ENCODE data around the gene PLPP1.
A peak's percentile ranks its signal among the peaks of the same experiment; 100 is the strongest.

The PLPP1 gene

GRCh38 chr5:55409775-55410174, 125.0 kb downstream of the PLPP1 start:
- no peak for DNase-seq (ENCODE audit: low read depth, low spot score)

- DNase-seq (ENCODE audit: low read depth, low spot score): no peak
Observed at GRCh38 chr5:55407984-55408383, 126.8 kb downstream of the PLPP1 start.

- peak; percentile 57 for DNase-seq (ENCODE audit: low read depth, low spot score)
Observed at GRCh38 chr5:55407059-55407684, 127.6 kb downstream of the PLPP1 start.

DNA sequence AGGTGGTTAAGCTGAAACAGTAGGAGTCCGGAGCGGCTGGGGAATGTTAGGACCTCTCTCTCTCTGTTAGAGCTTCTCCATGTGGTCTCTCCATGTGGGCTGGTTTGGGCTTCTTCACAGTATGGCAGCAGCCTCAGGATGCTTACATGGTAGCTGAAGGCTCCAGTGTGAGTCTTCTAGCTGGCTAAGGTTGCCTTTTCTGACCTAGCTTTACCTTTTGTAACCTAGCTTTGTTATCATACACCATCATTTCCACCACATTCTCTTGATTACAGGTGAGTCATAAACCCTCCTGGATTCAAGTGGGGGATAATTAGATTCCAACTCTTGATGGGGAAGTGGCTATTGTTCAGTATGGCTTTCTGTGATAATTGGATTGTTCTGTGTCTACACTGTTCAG, 128.5 kb downstream of the PLPP1 start:
- no peak for DNase-seq (ENCODE audit: low read depth, low spot score)

DNA sequence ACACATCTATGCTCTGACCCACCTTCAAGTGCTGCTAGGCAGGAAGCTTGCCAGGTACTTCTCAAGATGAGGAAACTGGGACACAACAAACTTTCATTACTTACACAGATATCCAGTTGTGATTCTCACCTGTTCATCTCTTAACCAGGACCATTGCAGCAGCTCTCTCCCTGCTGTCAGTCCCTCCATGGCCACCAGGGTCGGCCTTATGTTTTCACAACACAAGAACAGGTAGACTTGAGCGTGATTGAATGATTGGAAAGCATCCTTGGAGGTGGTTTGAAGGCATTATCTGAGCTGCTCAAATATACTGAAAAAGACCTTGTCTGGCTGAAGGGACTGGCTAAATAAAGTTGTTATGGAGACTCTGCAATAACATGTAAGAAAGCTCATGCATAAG, 132.6 kb downstream of the PLPP1 start:
- DNase-seq (ENCODE audit: low read depth, low spot score): no peak

DNA sequence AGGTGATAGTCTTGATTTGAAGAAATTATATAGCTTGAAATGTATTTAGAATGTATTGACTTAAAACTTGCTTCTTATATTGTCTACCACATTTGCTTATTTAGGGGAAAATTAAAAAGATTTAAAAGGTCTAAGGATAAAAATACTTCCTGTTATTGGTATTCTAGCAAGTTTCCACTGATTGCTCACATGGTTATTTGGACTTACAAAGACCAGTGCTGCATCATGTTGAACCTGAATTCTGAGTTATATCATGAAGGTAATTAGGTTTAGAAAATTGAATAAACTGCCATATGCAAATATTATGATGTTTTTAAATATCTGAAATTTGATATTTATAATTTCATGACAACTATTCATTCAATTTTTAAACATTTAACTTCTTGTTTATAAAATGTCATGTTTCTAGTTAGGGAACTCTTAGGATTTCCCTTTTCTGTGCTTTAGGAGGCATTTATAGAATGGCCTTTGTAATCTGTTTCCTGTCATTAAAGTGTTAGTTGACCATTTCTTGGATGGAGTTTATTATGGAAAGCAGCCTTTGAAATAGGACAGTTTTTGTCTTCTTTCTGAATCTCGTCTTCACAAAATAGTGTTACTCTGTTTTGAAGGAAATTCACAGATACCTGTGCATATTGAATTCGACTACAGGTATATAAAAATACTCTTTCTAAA, 141.1 kb downstream of the PLPP1 start:
- no peak for DNase-seq (ENCODE audit: low read depth, low spot score)

GRCh38 chr5:55392669-55393068, 142.1 kb downstream of the PLPP1 start:
- DNase-seq (ENCODE audit: low read depth, low spot score): no peak

DNA sequence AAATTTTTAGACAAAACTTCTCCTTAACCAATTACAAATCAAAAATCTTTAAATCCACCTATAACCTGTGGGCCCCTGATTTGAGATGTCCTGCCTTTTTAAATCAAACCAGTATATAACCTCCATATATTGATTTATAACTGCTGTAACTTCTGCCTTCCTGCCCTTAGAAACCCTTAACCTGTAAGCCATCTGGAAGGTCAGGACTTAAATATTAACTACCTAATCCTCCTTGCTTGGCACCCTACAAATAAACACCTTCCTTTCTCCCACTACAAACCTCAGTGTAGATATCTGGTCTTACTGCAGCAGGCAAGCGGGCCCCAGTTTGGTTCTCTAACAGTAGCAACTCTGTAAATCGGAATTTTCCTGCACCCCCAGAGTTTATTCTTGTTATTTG, 143.1 kb downstream of the PLPP1 start:
- no peak for DNase-seq (ENCODE audit: low read depth, low spot score)

GRCh38 chr5:55387865-55388264, 146.9 kb downstream of the PLPP1 start:
- DNase-seq (ENCODE audit: low read depth, low spot score): no peak

DNA sequence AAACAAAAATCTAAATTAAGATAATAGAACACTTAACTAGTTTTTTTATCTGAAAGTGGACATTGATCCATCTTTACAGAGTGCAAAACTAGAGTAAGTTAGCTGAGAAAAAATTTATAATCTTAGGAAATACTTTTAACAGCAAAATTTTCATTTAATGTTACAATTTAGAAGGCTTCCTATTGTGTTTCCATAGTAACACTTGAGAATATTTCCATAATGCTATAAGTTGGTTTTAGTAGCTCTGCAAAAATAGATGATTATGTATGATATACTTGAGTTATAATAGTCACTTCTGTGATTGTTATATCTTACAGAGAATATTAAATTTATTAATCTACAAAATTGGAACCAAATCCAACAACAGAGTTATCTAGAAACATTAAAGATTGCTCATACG, 148.4 kb downstream of the PLPP1 start:
- DNase-seq (ENCODE audit: low read depth, low spot score): no peak

DNA sequence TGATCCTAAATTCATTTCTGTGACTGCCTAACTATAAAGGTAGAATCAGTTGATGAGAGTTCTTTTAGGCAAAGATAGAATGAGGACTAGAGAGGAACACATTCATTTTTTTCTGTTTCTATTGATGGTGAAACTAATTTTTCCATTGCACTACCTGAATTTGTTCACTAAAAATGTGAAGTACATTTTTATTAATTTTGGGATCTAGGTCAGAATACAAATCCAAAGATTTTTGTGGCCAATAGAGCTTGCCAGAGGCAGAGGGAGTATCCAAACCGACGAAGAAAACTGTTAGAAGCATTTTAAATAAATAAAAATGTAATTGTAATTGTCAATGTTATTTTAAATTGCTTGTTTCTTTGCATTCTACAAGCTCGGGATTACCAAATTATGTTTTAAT, 148.9 kb downstream of the PLPP1 start:
- no peak for DNase-seq (ENCODE audit: low read depth, low spot score)

DNA sequence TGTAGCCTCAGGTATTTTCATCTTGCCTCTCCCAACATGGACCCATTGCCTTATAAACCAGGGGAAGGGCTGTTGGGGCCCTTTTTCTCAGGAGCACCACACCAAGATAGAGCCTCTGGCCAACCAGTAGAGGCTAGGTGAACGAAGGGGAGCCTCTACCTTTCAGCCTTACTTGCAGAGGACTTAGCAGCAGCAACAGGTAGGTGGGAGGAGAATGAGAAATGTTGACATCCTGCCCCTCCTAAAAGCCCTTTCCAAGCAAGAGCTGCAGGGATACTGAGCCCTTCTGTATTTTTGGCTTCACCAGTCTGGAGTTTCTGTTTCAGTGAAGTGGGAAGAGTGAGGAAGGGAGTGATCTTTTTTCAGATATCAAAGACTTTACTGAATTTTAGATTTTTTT, 149.5 kb downstream of the PLPP1 start:
- no peak for DNase-seq (ENCODE audit: low read depth, low spot score)

GRCh38 chr5:55384072-55384471, 150.7 kb downstream of the PLPP1 start:
- DNase-seq (ENCODE audit: low read depth, low spot score): no peak

DNA sequence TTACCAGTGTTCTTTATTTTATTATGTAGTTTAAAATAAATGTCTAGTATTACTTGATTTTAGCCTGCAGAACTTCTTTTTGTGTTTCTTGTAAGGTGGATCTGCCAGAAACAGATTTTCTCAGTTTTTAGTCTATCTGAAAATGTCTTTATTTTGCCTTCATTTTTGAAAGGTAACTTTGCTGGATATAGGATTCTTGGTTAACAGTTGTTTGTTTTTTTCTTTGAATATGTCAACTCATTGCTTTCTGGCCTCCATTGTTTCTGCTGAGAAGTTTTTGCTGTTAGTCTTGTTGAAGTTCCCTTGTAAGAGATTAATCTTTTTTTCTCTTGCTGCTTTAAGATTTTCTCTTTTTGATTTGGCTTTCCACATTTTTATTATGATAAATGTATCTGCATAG, 151.5 kb downstream of the PLPP1 start:
- DNase-seq (ENCODE audit: low read depth, low spot score): no peak

DNA sequence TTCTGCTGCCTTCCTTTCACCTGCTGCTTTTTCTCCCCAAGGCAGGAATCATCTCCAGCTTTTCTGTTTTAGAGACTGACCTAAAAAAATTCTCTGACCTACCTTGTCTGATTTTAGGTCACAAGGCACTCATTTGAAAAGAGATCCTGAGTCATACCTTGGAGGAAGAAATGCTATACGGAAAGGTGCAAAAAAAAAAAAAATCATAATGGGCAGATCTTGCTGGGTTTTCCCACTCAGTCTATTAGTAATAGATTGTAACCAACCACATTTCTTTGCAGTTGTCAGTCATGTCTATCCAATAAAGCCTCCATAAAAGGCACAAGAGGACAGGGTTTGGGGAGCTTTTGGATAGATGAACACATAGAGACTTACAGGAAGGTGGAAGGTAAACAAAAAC, 157.0 kb downstream of the PLPP1 start:
- DNase-seq (ENCODE audit: low read depth, low spot score): no peak
